Karpas-422 (cell line): ENCODE data around the gene LAMA5. TPM values are rescaled to one million over a fixed set of nuclear protein-coding genes. Genes with fewer than 3 reads are reported as not detected.

Experiments
- DNase-seq: peaks from one replicate; pipeline ENCODE4 v3.0.0-alpha.2; 2015
- H2AFZ ChIP-seq: fragments of 200-600 bp; sonication (generic); 2 replicates; pipeline ENCODE4 v1.6.1; 2014; ENCODE audit warnings: antibody characterized with exemption, low read length, mixed read lengths
- H3K27ac ChIP-seq: fragments of 200-600 bp; sonication (generic); 2 replicates; pipeline ENCODE4 v1.5.1; 2014; ENCODE audit warnings: mild to moderate bottlenecking, low read length, moderate library complexity
- H3K27me3 ChIP-seq: fragments of 200-600 bp; sonication (generic); 2 replicates; pipeline ENCODE4 v1.6.1; 2014; ENCODE audit warnings: low read length, mixed read lengths
- H3K36me3 ChIP-seq: fragments of 200-600 bp; sonication (generic); 2 replicates; pipeline ENCODE4 v1.6.1; 2014; ENCODE audit warnings: low read length, mixed read lengths; ENCODE audit not compliant: insufficient read depth
- H3K4me1 ChIP-seq: fragments of 200-600 bp; sonication (generic); 2 replicates; pipeline ENCODE4 v1.6.1; 2014; ENCODE audit warnings: mild to moderate bottlenecking, low read length, mixed read lengths
- H3K4me2 ChIP-seq: fragments of 200-600 bp; sonication (generic); 2 replicates; pipeline ENCODE4 v1.6.1; 2014; ENCODE audit warnings: low read length, low read depth, mild to moderate bottlenecking; ENCODE audit not compliant: poor library complexity, severe bottlenecking
- H3K4me3 ChIP-seq: fragments of 200-600 bp; sonication (generic); 2 replicates; pipeline ENCODE4 v1.5.1; 2014; ENCODE audit warnings: mild to moderate bottlenecking, antibody characterized with exemption, low read length, mixed read lengths
- H3K79me2 ChIP-seq: fragments of 200-600 bp; sonication (generic); 2 replicates; pipeline ENCODE4 v1.6.1; 2014; ENCODE audit warnings: mild to moderate bottlenecking, low read length, mixed read lengths
- H3K9ac ChIP-seq: fragments of 200-600 bp; sonication (generic); 2 replicates; pipeline ENCODE4 v1.6.0; 2014; ENCODE audit warnings: low read length
- H3K9me2 ChIP-seq: fragments of 200-600 bp; sonication (generic), shearing (Covaris generic); replicated peaks from 2 replicates; pipeline ENCODE4 v1.6.0; 2014; ENCODE audit warnings: mild to moderate bottlenecking, low read length, moderate library complexity; ENCODE audit not compliant: insufficient read depth
- H3K9me3 ChIP-seq: fragments of 300-700, 200-600 bp; sonication (generic); 2 replicates; pipeline ENCODE4 v1.6.1; 2014; ENCODE audit warnings: low read length, mixed read lengths
- H4K20me1 ChIP-seq: fragments of 200-600 bp; sonication (generic); 2 replicates; pipeline ENCODE4 v1.6.1; 2014; ENCODE audit warnings: mild to moderate bottlenecking, antibody characterized with exemption, low read length, low read depth; ENCODE audit not compliant: insufficient read depth
- total RNA-seq: library from RNA; depleted of rRNA; stranded (reverse); fragments of >200 nt; shearing (Covaris generic); gene quantifications from 2 replicates; pipeline ENCODE4 v1.2.3, GENCODE V29; 2014; ENCODE audit warnings: low replicate concordance

LAMA5 gene
- total RNA-seq, 1 experiment from 2014 or later, result 17.5 TPM

GRCh38 chr20:62298577-62299249 lies 68.4 kb downstream of the LAMA5 start:
- Histone ChIP-seq H3K4me3 (no peak overlapping the region), H3K36me3 (no peaks in the 10 kb centered on the region), H3K79me2 (peaks cover 7% of the 10 kb centered on the region), H2AFZ (no peak overlapping the region), H3K9me2 (no peaks in the 10 kb centered on the region), H4K20me1 (peaks cover 5% of the 10 kb centered on the region), H3K27ac (no peak overlapping the region), H3K9ac (no peak overlapping the region), H3K4me1 (peaks cover 20% of the 10 kb centered on the region), H3K4me2 (no peak overlapping the region), H3K27me3 (no peaks in the 10 kb centered on the region), H3K9me3 (no peaks in the 10 kb centered on the region)
- DNase-seq, result no peak

- Histone ChIP-seq H3K27ac (no peak overlapping the region), H3K4me2 (no peak overlapping the region), H3K9ac (no peak overlapping the region), H4K20me1 (no peaks in the 10 kb centered on the region), H3K79me2 (no peaks in the 10 kb centered on the region), H3K36me3 (no peaks in the 10 kb centered on the region), H3K9me2 (no peaks in the 10 kb centered on the region), H2AFZ (no peak overlapping the region), H3K9me3 (no peaks in the 10 kb centered on the region), H3K4me3 (no peak overlapping the region), H3K4me1 (peaks cover 19% of the 10 kb centered on the region), H3K27me3 (no peaks in the 10 kb centered on the region)
- no peak for DNase-seq
These were observed 69.5 kb downstream of the LAMA5 start for GRCh38 chr20:62297449-62298227.

- H2AFZ ChIP-seq, result no peak overlapping the region
- DNase-seq, result peak; percentile 51
- no peak overlapping the region for H3K9ac ChIP-seq
- no peaks in the 10 kb centered on the region for H3K9me2 ChIP-seq
- peaks cover 13% of the 10 kb centered on the region for H3K4me1 ChIP-seq
- no peaks in the 10 kb centered on the region for H3K27me3 ChIP-seq
- H3K27ac ChIP-seq, result no peak overlapping the region
- no peak overlapping the region for H3K4me3 ChIP-seq
- H3K36me3 ChIP-seq, result no peaks in the 10 kb centered on the region
- H3K4me2 ChIP-seq, result no peak overlapping the region
- no peaks in the 10 kb centered on the region for H3K9me3 ChIP-seq
- H3K79me2 ChIP-seq, result no peaks in the 10 kb centered on the region
- H4K20me1 ChIP-seq, result no peaks in the 10 kb centered on the region
These were observed 70.2 kb downstream of the LAMA5 start for GRCh38 chr20:62296724-62297448.

GRCh38 chr20:62294516-62294915 lies 72.6 kb downstream of the LAMA5 start:
- no peak for DNase-seq
- no peak overlapping the region for H2AFZ ChIP-seq

GRCh38 chr20:62293946-62294345 lies 73.2 kb downstream of the LAMA5 start:
- H3K4me1 ChIP-seq, result peaks cover 13% of the 10 kb centered on the region
- no peaks in the 10 kb centered on the region for H3K79me2 ChIP-seq
- no peaks in the 10 kb centered on the region for H3K36me3 ChIP-seq
- no peak overlapping the region for H3K4me3 ChIP-seq
- no peak overlapping the region for H3K27ac ChIP-seq
- H3K27me3 ChIP-seq, result no peaks in the 10 kb centered on the region
- no peak overlapping the region for H3K9ac ChIP-seq
- DNase-seq, result no peak
- no peaks in the 10 kb centered on the region for H3K9me3 ChIP-seq
- no peaks in the 10 kb centered on the region for H3K9me2 ChIP-seq
- H4K20me1 ChIP-seq, result no peaks in the 10 kb centered on the region
- H2AFZ ChIP-seq, result no peak overlapping the region
- H3K4me2 ChIP-seq, result no peak overlapping the region

More at GRCh38 chr20:62294516-62294915, 72.6 kb downstream of the LAMA5 start:
- Histone ChIP-seq H3K9me3 (no peaks in the 10 kb centered on the region), H3K4me2 (no peak overlapping the region), H3K9me2 (no peaks in the 10 kb centered on the region), H3K36me3 (no peaks in the 10 kb centered on the region), H4K20me1 (no peaks in the 10 kb centered on the region), H3K9ac (no peak overlapping the region), H3K27ac (no peak overlapping the region), H3K4me3 (no peak overlapping the region), H3K27me3 (no peaks in the 10 kb centered on the region), H3K4me1 (peaks cover 13% of the 10 kb centered on the region), H3K79me2 (no peaks in the 10 kb centered on the region)

- no peak overlapping the region for H3K27ac ChIP-seq
- H3K4me2 ChIP-seq, result no peak overlapping the region
- H3K79me2 ChIP-seq, result no peaks in the 10 kb centered on the region
- H3K4me3 ChIP-seq, result no peak overlapping the region
- no peaks in the 10 kb centered on the region for H4K20me1 ChIP-seq
- no peak overlapping the region for H2AFZ ChIP-seq
- no peaks in the 10 kb centered on the region for H3K27me3 ChIP-seq
- no peak for DNase-seq
- no peak overlapping the region for H3K9ac ChIP-seq
- H3K36me3 ChIP-seq, result no peaks in the 10 kb centered on the region
- H3K9me2 ChIP-seq, result no peaks in the 10 kb centered on the region
- H3K9me3 ChIP-seq, result no peaks in the 10 kb centered on the region
- peaks cover 13% of the 10 kb centered on the region for H3K4me1 ChIP-seq
These were observed 73.9 kb downstream of the LAMA5 start for GRCh38 chr20:62293111-62293784.

GRCh38 chr20:62292108-62292507 lies 75.0 kb downstream of the LAMA5 start:
- Histone ChIP-seq H3K9me2 (no peaks in the 10 kb centered on the region), H4K20me1 (no peaks in the 10 kb centered on the region), H3K4me1 (peaks cover 13% of the 10 kb centered on the region), H3K36me3 (no peaks in the 10 kb centered on the region), H3K27me3 (no peaks in the 10 kb centered on the region), H3K4me2 (no peak overlapping the region), H3K9ac (no peak overlapping the region), H3K4me3 (no peak overlapping the region), H2AFZ (no peak overlapping the region), H3K27ac (no peak overlapping the region), H3K79me2 (no peaks in the 10 kb centered on the region), H3K9me3 (no peaks in the 10 kb centered on the region)
- no peak for DNase-seq
